Measurements from ENCODE around the gene SOX18.

- no peak for TF ChIP-seq POLR2AphosphoS5 (IDR thresholded peaks at IDR 0.05; ENCODE audit: low read depth, low read length)
- TF ChIP-seq REST (IDR thresholded peaks at IDR 0.05; ENCODE audit: insufficient read depth in 1 of 2, low read depth in 2 of 2, low read length in 2 of 2): no peak
- TF ChIP-seq TAF1 (IDR thresholded peaks at IDR 0.05; ENCODE audit: borderline replicate concordance, insufficient read depth, low read length): no peak
Observed at GRCh38 chr20:64083378-64083803, 34.0 kb upstream of the SOX18 start.
